Hematopoietic multipotent progenitor cell treated with erythropoietin and hydrocortisone succinate and interleukin-3 and kit ligand, for 4 days (in vitro differentiated cells): Measurements from ENCODE around the gene MPEG1.
A peak's percentile ranks its signal among the peaks of the same experiment; 100 is the strongest.

Experiments used
- DNase-seq: peaks from one replicate; pipeline ENCODE4 v3.0.0-alpha.2; 2015

The MPEG1 gene

DNA sequence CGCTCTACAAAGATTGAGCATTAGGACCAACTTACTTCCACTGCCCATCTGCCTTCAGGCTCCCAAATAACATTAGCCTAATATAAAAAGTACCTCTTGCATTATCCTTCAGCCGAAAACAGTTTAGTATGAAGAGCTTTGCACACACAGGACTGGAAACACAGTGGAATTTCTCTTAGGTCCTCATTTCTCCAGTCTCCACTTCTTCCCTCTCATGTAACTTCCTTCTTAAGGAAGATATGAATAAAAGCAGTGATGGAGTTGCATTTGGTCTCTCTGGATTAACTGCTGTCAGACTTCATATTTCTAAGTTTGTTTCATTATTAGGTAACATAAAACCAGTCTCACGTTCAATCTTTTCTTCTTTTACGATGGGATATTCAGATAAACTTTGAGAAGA is 5.6 kb upstream of the MPEG1 start:
- DNase-seq, result no peak

DNA sequence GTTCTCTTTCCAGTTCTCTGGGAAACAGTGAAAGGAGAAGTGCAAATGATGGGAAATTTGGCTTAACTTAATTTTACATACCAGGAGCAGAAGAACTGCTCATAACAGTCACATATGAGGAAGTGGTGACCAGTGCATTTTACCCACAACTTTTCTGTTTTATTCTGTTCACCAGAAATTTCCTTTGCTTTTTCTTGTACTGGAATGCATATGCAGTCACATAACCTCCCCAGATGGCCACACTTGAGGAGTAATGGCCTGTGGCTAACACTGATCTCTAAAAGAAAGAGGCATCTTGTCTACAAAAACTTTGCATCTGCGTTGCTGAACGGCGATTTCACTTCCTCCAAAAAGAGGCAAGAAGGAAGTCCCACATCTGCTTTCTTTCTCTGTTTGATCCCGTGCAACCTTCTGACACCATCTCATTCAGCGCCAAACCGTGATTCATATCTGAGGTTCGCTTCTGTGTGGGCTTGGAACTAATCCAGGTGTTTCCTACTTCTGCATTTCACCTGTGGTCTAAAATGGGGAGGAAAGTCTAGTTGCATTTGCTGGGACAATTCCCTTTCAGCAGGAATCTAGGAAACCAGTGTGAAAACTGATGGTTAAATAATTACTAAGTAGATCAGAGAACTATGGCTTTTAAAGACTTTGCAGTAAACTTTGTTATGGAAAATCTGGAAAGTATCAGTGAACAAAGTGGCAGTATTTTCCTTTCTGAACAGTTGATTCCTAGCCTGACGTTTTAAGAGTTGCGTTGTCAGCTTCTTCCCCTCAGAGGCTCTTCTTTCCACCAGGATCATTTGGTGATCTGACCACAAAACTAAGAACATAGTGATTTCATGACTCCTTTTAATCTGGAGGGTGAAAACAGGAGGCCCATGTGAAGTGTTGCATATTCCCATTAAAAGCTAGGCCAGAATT is 4.2 kb upstream of the MPEG1 start:
- peak; percentile 77 for DNase-seq

DNA sequence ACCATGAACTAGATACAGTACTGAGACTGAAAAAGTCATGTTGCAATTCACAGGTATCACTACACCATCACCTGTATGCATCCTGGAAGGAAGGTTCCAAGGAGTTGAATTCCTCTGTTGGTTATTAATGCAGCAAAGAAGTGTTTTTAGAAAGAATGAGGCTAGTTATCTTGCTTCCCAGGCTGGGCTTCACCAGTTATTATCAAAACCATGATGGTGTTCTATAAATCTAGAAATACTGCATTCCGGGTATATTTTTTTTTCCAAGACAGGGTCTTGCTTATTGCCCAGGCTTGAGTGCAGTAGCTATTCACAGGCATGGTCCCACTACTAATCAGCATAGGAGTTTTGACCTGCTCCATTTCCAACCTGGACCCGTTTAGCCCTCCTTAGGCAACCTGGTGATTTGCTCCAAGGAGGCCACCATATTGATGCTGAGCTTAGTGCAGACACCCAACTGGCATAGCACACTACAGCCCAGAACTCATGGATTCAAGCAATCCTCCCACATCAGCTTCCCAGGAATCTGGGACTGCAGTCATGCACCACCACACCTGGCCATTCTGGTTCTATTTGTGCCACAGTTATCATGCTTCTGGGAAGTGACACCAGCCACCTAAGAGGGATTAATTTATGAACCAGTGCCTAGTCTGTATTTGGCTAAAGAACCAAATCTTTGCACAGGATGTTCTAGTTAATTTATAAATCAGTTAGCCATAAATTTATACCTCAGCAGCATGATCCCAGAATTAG is 1.6 kb upstream of the MPEG1 start:
- no peak for DNase-seq

DNA sequence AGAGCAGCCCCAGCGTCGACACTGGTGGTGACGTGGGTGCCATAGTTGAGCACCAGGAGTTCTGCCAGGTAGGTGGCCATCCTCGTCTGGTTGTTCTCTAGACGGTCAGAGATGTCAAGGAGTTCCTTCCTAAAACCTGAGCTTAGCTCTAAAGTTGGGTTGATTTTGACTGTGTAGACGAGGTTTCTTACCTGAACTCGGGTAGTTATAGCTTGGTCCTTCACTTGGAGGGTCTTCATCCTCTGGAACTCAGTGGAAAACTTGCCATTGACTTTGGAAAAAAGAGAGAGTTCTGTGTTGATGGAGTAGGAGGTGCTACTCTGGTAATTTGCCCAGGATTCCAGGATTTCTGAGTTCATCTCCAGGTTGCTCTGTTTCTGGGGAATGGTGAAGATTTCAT is 505 bp downstream of the MPEG1 start:
- DNase-seq, result no peak

DNA sequence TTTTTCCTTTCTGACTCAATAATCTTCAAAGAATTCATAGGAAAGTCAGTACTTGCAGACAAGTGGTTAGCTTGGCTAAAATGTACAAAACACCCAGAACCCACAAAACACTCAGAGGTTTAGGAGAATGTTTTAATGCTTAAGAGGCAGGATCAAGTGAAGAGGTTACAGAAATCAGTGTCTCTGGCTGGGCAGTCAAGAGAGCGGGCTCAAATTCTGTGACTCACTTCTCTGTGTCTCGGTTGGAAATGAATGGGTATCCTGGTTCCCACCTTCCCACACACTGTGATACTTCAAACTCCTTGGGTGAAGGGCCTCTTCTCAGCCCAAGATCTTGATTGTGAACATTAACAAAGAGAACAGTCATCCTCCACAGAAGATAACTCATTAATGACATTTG is 3.8 kb downstream of the MPEG1 start:
- DNase-seq, result no peak

DNA sequence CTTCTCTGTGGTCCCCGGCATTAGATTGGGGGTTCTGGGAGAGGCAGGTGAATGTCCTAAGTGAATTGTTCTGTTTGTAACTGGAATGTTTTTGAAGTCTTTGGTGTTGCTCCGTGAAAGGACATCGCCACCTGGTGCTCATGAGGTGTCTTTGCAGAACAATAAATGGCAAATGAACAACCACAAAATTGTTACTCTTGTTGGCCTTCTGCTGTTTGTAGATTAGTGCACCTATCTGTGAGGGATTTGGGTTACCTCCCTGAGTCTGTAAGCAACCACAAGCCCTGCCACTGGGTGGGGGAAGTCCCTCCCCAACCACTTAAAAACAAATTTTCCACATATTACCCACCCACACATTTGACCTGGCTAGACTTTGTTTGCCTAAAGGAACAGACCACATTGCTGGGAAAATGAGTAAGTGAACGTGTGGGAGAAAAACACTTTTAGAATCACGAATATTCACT is 4.7 kb downstream of the MPEG1 start:
- DNase-seq, result peak; percentile 78

DNA sequence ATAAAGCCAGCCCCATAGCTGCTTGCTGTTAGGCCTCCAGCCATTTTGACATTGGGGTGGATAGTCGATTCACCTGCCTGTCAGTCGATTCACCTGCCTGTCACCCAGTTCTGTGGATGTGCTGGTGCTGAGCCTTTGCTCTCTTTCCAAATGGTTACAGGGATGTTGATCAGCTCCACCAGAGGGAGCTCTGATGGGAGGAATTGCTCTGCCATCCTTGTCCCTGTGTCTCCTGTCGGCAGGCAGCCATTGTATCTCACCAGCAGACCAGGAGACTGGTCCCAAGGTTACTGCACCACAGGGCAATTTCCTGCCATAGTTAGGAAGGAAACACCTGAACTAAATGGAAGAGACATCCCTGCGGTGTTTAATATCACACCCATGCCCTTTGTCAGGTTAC is 6.1 kb downstream of the MPEG1 start:
- peak; percentile 61 for DNase-seq

DNA sequence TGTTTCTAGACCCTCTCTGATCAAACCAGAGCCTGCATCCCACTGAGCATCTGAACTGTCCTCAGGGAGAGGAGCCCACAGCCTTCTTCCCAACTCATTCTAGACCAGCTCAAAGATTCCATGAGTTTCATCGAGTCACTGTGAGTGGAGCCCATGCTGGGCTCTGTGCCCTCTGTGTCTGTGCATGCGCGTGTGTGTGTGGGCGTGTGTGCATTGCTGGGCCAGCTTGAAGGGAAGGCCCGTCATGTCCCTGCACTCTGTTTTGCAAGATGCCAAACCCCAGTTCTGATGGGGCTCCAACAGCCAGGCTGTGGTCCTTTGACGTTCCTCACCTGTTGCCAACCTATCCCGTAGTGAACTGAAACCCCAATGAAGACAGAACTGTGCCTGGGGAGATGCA is 7.1 kb downstream of the MPEG1 start:
- DNase-seq, result no peak

DNA sequence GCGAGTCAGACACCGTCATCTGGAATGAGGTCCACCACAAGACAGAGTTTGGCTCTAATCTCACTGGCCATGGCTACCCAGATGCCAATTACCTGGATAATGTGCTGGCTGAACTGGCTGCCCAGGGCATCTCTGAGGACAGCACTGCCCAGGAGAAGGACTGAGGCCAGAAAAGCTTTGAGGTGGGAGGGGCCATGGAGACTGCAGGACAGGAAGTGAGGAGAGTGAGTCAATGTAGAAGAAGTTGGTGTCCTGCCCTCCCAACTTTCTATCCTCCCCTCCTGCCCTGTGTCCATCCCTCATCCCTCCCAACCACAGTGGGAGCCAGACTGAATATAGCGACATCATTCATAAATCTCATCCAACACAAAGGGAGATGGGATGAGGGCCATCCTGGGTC is 8.0 kb downstream of the MPEG1 start:
- DNase-seq, result no peak

DNA sequence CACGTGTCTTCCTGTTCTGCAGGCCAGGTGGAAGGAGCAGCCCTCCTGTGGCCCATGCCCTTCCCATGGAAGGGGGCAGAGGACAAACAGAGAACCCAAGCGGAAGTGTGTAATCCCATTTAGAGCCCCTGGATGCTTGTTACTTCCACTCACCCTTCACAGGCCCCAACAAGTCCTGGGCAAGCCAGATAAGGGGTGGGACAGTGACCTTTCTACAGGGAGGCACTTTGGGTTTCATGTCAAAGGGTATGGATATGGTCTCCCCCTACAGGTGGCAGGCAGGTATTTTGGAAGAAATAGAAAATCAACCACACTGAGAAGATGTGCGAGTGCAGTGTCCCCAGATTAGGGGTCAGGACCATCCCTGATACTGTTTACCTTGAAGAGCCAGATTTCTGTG is 11.4 kb downstream of the MPEG1 start:
- peak; percentile 22 for DNase-seq

DNA sequence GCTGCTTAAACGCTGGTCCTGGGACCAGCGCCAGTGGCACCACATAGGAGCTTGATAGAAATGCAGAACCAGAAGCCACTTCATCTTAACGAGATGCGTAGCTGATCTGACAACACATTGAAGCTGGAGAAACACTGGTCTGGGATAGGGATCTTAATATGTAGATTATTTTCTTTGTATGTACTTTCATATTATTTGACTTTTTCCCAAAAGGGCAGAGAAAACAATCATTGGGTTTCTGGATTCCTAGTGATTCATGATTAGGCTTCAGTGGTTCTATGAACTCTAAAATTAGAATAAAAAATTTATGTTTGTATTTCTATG is 12.3 kb downstream of the MPEG1 start:
- peak; percentile 19 for DNase-seq

DNA sequence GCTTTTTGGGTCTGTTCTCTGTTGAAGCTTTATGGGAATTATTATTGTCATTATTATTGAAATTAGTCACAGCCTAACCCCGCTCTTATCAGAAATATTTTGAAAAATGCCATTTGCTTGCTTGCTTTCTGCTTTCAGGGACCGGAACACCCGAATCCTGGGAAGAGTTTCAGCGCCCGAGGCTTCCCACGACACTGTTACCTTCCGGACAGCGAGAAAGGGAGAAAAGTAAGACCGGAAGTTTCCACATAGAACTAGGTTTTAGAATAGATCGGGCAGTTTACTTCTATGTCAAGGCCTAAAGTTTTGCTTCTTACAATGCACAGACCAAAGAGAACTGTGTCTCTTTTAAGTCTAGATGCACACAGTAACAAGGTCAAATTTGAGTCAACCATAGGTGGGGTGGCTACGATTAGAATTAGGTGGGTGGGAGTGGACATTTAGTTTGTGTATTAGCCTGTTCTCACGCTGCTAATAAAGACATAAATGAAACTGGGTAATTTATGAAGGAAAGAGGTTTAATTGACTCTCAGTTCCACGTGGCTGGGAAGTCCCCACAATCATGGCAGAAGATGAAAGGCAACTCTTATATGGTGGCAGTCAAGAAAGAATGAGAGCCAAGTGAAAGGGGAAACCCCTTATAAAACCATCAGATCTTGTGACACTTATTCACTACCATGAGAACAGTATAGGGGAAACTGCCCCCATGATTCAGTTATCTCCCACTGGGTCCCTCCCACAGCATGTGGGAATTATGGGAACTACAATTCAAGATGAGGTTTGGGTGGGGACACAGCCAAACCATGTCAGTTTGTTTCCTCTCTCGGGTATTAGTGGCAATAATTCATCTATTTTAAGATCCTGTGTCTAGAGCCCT is 12.9 kb downstream of the MPEG1 start:
- DNase-seq, result no peak

DNA sequence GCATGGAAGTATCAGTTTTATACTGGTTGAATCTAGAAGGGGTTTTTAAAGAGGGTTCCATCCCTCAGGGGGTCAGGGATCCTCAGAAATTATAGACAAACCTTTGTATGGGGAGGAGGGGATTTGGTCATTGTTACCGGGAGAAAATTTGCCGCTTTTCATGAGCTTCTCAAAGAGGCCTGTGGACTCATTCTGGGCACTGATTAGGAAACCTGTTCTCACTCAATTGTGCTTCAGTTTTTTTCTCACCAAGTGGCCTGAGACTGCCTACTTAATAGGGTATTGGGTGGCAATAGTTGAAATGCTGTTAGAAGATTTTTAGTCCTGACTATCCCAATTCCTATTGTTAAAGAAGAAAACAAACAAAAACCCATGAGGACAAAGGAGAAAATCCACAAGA is 14.0 kb downstream of the MPEG1 start:
- DNase-seq, result no peak

DNA sequence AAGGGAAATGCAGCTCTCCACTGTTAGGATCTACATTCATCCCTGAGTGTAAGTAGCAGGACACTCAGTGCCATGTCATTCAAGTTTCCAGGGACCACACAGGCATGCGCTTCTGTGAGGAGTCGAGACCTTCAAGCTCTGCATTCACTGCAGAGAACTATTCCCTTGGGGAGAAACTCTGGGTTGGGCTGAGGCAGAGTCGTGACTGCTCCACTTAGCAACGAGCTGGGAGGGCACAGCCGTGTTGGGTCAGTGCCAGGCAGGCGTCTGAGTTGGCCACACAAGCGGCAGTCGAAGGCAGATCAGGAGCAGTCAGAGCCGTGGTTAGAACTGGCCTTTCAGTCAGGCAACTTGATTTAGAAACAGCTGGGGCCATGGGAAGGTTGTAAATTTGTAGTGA is 14.7 kb downstream of the MPEG1 start:
- peak; percentile 70 for DNase-seq

DNA sequence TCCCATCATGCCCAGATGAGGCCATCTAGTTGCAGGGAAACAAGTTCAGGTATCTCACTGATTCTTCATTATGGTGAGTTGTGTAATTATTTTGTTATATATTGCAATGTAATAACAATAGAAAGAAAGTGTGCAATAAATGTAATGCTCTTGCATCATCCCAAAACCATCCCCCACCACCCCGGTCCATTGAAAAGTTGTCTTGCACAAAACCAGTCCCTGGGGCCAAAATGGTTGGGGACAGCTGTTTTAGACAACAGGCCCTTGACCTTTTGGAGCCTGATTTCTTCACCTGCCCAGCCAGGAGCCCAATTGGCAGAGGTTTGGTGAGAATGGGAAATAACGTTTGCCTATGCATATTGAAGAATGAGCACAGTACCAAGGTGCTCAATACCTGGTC is 15.9 kb downstream of the MPEG1 start:
- no peak for DNase-seq

DNA sequence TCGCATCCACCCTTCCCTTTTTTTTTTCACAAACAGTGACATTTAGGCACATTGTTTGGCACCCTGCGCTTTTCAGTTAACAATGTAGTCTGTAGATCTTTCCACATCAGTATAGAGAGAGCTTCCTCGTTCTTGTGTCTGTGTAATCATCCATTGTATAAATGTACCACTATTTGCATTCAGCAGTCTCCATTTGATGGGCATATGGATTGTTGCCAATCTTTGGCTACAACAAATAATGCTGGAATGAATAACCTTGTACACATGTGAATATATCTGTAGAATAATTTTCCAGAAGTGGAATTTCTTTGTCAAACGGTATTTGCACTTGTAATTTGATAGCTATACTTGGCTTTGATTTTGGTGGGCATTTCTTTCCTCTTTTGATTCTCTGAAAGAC is 17.1 kb downstream of the MPEG1 start:
- no peak for DNase-seq

DNA sequence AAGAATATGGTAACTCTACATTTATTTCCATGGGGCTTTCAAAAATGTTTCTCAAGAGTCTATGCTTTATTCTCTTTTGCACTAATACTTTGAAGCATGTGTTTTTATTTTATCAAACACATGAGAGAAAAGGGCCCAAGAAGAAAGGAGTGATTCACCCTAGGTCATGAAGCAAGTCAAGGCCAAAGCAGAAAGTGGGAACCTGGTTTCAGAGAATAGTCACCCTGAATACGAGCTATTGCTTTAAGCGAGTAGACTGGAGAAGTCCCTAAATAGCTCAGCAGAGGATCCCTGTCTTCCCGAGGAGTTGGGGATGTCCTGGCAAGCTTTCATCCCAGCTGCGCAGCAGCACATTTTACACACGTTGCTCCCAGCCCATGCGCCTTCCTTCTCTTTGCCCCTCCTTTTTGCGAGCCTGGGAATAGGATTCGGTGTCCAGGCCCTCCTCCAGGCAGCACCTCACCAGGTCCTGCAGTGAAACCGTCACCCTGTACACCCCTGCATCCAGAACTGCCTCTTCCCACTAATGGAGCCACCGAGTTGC is 19.1 kb downstream of the MPEG1 start:
- no peak for DNase-seq

DNA sequence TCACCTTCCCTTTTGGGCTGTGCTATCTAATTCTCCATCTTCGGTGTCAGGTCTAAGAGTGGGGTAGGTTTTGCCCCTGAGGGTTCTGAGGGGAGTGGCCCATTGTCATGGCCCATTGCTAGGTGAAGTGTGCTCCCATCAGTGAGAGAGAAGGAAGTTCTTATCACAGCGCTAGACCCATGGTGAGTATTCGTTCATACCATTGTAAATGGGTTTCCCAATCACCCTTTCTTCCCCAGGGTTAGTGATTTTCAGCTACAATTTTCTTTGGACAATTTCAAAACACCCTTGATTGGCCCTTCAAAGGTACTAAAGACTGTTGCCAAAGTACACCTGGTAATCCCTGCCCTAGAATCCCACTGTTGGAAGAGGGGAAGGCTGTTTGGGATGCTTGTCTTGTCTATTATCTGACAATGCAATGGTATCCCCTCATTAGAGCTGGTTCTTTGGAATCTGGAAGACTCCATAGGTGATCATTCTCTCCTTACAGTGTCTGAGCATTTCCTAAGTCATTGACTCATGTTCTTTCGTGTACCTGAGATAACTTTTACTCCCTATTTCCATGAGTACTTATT is 20.2 kb downstream of the MPEG1 start:
- no peak for DNase-seq

DNA sequence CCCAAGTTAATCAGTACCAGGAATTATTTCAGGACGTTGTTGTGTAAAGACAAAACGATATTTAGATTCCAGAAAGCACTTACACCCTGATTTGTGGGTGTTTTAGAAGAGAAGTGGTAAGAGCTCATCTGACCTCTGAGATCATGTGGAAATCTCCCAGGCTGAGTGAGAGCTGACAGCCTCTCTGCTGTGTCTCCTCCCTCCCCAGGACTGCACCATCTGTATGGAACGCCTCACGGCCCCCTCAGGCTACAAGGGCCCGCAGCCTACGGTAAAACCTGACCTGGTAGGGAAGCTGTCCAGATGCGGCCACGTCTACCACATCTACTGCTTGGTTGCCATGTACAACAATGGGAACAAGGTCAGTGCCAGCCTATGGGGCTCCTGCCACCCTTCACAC is 20.8 kb downstream of the MPEG1 start:
- no peak for DNase-seq

DNA sequence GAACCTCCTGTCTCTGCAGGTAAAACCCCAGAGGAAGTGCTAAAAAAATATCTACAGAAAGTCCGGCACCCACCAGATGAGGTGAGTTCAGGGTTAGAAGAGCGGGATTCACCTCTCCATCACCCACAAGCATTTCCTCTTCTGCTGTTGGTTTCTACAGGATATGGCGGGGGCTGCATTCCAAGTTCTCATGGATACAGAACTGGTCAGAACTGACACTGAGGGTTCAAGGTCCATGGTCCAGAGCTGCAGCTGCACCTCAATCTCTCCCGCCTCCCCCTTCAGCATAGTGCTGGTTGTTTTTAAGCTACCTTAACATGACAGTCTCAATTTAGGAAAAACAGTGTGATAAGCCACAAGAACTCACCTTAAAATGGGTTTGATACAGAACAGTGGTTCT is 21.6 kb downstream of the MPEG1 start:
- DNase-seq, result no peak

DNA sequence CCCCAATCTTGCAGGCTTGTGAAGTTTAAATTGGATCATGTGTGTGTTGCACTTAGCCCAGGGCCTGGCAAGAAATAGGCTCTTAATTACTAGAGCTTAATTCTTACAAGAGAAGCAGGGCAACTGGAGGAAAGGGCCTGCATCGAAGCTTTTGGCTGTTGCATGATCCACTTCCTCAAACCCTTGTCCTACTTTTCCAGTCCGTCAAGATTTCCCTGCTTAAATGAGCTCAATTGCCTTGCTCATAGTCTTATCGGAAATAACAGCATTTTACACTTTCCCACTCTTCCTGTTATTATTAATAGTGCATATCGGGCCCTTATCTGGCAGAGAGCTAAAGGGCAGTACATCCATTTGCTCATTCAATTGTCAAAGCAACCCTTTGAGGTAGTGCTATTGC is 22.7 kb downstream of the MPEG1 start:
- peak; percentile 19 for DNase-seq

DNA sequence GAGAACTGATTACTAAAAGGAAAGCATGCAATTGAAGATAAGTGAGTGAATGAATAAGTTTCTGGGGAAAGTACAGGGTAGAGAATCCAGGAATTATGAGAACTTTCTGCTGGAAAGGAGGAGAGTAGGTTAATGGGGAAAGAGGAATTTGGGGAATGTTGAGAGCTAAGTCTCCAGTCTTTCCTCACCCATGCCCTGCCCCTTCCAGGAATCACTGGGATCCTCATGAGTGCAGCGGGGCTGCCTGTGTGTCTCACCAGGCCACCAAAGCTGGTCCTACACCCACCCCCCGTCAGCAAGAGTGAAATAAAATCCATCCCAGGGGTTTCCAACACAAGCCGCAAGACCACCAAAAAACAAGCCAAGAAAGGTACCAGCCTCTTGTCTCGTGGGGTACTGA is 23.8 kb downstream of the MPEG1 start:
- DNase-seq, result no peak

DNA sequence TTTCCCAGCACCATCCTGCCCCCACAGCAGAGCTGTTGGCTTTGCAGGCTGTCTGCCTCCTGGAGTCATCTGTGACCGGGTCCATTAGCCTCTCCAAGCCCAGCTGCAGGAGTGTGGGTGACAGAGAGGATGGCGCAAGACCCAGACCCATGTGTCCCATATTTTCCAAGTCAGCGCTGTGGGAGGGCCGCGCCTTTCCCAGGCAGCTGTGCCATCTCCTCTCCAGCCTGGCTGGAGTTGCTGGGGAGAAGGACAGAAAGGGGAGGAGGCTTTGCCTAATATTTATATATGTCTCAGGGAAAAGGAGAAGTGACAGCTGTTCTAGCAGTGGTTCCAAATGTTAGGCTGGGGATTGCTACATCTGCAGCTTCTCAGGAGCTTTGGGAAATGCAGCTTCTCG is 25.1 kb downstream of the MPEG1 start:
- no peak for DNase-seq
